Body of pancreas (tissue), 4 donors: Measurements from ENCODE around the gene PTPRQ.

Experiments
- POLR2A ChIP-seq, 3 donors: fragments of 450-650 bp; IDR thresholded peaks; one replicate each; pipeline ENCODE4 v1.6.1; 2016; ENCODE audit warnings: antibody characterized with exemption in 3 of 3, mild to moderate bottlenecking in 2 of 3
- TF ChIP-seq, protein P1 (sequence below), 7 experiments: fragments of 450-650 bp in 4 of 7; fragments of 200-600 bp in 3 of 7; sonication (generic) in 3 of 7; IDR thresholded peaks; one replicate each; pipeline ENCODE4 v1.5.1; 2016 to 2019; ENCODE audit warnings: antibody characterized with exemption in 7 of 7

DNA sequence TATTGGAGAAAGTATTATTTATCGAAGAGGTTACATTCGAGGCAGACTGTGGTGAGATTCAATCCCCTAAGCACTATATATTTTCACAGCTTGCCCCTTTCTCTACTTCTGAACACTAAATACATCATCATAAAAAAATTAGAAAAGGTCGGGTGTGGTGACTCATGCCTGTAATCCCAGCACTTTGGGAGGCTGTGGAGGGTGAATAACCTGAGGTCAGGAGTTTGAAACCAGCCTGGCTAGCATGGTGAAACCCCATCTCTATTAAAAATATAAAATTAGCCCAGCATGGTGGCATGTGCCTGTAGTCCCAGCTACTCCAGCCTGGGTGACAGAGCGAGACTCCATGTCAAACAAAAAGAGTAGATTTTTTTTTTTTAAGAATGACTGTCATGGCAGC lies 192.8 kb downstream of the PTPRQ start:
- no peak for TF ChIP-seq POLR2A (IDR thresholded peaks at IDR 0.05)
- TF ChIP-seq, protein P1, sequence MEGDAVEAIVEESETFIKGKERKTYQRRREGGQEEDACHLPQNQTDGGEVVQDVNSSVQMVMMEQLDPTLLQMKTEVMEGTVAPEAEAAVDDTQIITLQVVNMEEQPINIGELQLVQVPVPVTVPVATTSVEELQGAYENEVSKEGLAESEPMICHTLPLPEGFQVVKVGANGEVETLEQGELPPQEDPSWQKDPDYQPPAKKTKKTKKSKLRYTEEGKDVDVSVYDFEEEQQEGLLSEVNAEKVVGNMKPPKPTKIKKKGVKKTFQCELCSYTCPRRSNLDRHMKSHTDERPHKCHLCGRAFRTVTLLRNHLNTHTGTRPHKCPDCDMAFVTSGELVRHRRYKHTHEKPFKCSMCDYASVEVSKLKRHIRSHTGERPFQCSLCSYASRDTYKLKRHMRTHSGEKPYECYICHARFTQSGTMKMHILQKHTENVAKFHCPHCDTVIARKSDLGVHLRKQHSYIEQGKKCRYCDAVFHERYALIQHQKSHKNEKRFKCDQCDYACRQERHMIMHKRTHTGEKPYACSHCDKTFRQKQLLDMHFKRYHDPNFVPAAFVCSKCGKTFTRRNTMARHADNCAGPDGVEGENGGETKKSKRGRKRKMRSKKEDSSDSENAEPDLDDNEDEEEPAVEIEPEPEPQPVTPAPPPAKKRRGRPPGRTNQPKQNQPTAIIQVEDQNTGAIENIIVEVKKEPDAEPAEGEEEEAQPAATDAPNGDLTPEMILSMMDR (IDR thresholded peaks at IDR 0.05) = no peak
